Ishikawa (cell line): Measurements from ENCODE around the gene CPNE2.

ENCODE experiments used
- CEBPB ChIP-seq: IDR thresholded peaks from 2 replicates; pipeline ENCODE4 v1.6.1; 2012
- EP300 ChIP-seq: IDR thresholded peaks from 2 replicates; pipeline ENCODE4 v1.6.1; 2012; ENCODE audit warnings: borderline replicate concordance
- NFIC ChIP-seq: IDR thresholded peaks from 2 replicates; pipeline ENCODE4 v1.6.1; 2012
- YY1 ChIP-seq: IDR thresholded peaks from 2 replicates; pipeline ENCODE4 v1.6.1; 2012; ENCODE audit warnings: low read depth
- TF ChIP-seq, protein P1 (sequence below): IDR thresholded peaks from 2 replicates; pipeline ENCODE4 v1.6.1; 2012

DNA sequence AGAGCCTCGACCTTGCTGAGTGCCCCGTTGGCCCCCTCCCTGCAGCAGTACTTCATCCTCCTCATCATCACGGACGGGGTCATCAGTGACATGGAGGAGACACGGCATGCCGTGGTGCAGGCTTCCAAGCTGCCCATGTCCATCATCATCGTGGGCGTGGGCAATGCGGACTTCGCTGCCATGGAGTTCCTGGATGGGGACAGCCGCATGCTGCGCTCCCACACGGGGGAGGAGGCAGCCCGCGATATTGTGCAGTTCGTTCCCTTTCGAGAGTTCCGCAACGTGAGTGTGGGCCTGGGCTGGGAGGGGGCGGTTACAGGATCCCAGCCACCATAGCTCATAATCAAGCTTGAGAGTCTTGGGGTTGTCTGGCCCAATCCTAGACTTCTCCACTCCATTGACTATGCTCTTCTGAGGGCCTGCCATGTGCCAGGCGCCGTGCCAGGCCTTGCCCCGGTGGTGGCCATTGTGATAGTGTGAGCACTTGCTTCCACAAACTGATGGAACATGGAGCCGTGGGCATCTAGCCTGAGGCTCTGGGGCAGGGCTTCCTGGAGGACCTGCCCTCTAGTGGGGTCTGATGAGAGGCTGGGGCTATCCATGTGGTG is 53.8 kb downstream of the CPNE2 start:
- TF ChIP-seq, protein P1, sequence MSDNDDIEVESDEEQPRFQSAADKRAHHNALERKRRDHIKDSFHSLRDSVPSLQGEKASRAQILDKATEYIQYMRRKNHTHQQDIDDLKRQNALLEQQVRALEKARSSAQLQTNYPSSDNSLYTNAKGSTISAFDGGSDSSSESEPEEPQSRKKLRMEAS = no peak
- TF ChIP-seq NFIC (no peak), EP300 (no peak), CEBPB (no peak), YY1 (no peak)
